CD14-positive monocyte (primary cell): ENCODE results near the gene YWHAB. TPM values are rescaled to one million over a fixed set of nuclear protein-coding genes. Genes with fewer than 3 reads are reported as not detected.

ENCODE experiments used
- DNase-seq, 3 donors: peaks; one replicate each; pipeline ENCODE4 v3.0.0-alpha.2; 2011 to 2022
- H2AFZ ChIP-seq: 2 replicates; pipeline ENCODE4 v1.6.0; 2012; ENCODE audit warnings: mild to moderate bottlenecking, low read depth, low read length, inconsistent platforms; ENCODE audit not compliant: insufficient read depth, poor library complexity, severe bottlenecking
- H3K27ac ChIP-seq, 2 donors: 1 replicate in 1 of 2; 2 replicates in 1 of 2; pipeline ENCODE4 v1.5.1; 2012 to 2013; ENCODE audit warnings: low read length in 2 of 2, control low read depth in 1 of 2, inconsistent platforms in 1 of 2, low read depth in 1 of 2, mild to moderate bottlenecking in 1 of 2
- H3K27me3 ChIP-seq, 2 donors: one replicate each; pipeline versions ENCODE4 v1.6.0 to v1.6.1; 2011 to 2013; ENCODE audit warnings: low read length in 2 of 2; ENCODE audit not compliant: control insufficient read depth in 2 of 2, insufficient read depth in 2 of 2
- H3K36me3 ChIP-seq, 2 donors: replicated peaks in 1 of 2; 1 replicate in 1 of 2; 2 replicates in 1 of 2; pipeline versions ENCODE4 v1.5.1 to v1.6.1; 2012 to 2013; ENCODE audit warnings: low read length in 2 of 2, control low read depth in 1 of 2, inconsistent platforms in 1 of 2, mild to moderate bottlenecking in 1 of 2; ENCODE audit not compliant: insufficient read depth in 2 of 2, control insufficient read depth in 1 of 2
- H3K4me1 ChIP-seq, 2 donors: 1 replicate in 1 of 2; 2 replicates in 1 of 2; pipeline versions ENCODE4 v1.5.1 to v1.6.1; 2012 to 2013; ENCODE audit warnings: low read length in 2 of 2, control low read depth in 1 of 2, inconsistent platforms in 1 of 2, mild to moderate bottlenecking in 1 of 2, moderate library complexity in 1 of 2; ENCODE audit not compliant: insufficient read depth in 2 of 2, control insufficient read depth in 1 of 2
- H3K4me2 ChIP-seq: replicated peaks from 2 replicates; pipeline ENCODE3; 2012; ENCODE audit warnings: low read length, moderate library complexity, mild to moderate bottlenecking; ENCODE audit not compliant: poor library complexity, severe bottlenecking; ENCODE audit errors: extremely low read depth
- H3K4me3 ChIP-seq, 3 experiments: fragments of 200-600 bp in 1 of 3; sonication (generic) in 1 of 3; replicated peaks in 1 of 3; 1 replicate in 2 of 3; 2 replicates in 1 of 3; pipeline ENCODE4 v1.5.1; 2011 to 2013; ENCODE audit warnings: low read length in 3 of 3, mild to moderate bottlenecking in 3 of 3, control low read depth in 2 of 3, low read depth in 2 of 3, inconsistent platforms in 1 of 3, moderate library complexity in 1 of 3
- H3K79me2 ChIP-seq: 2 replicates; pipeline ENCODE4 v1.6.0; 2012; ENCODE audit warnings: mild to moderate bottlenecking, control low read depth, inconsistent platforms, low read length, moderate library complexity; ENCODE audit not compliant: insufficient read depth
- H3K9ac ChIP-seq: 2 replicates; pipeline ENCODE4 v1.6.0; 2017; ENCODE audit warnings: low read length, mild to moderate bottlenecking; ENCODE audit not compliant: insufficient read depth, poor library complexity, severe bottlenecking
- H3K9me3 ChIP-seq, 2 donors: replicated peaks in 1 of 2; 1 replicate in 1 of 2; 2 replicates in 1 of 2; pipeline versions ENCODE4 v1.5.1 to v1.6.1; 2012 to 2013; ENCODE audit warnings: low read length in 2 of 2, control low read depth in 1 of 2; ENCODE audit not compliant: control insufficient read depth in 1 of 2, insufficient read depth in 1 of 2
- H4K20me1 ChIP-seq: 2 replicates; pipeline ENCODE4 v1.6.0; 2012; ENCODE audit warnings: mild to moderate bottlenecking, low read length, control low read depth, moderate library complexity; ENCODE audit not compliant: insufficient read depth
- H3K27ac Mint-ChIP-seq, 7 donors: one replicate each; pipeline ENCODE4 v1.8.0; 2020; ENCODE audit warnings: mild to moderate bottlenecking in 7 of 7, mixed read lengths in 7 of 7, moderate library complexity in 6 of 7, inconsistent platforms in 2 of 7
- H3K27me3 Mint-ChIP-seq, 3 donors: one replicate each; pipeline ENCODE4 v1.8.0; 2021 to 2022; ENCODE audit warnings: low read depth in 3 of 3, mild to moderate bottlenecking in 3 of 3, mixed read lengths in 3 of 3, moderate library complexity in 3 of 3, inconsistent platforms in 1 of 3
- H3K36me3 Mint-ChIP-seq, 2 donors: one replicate each; pipeline ENCODE4 v1.8.0; 2020; ENCODE audit warnings: mixed read lengths in 2 of 2, inconsistent platforms in 1 of 2, mild to moderate bottlenecking in 1 of 2
- H3K4me1 Mint-ChIP-seq: one replicate; pipeline ENCODE4 v1.8.0; 2020; ENCODE audit warnings: mild to moderate bottlenecking, mixed read lengths
- H3K4me3 Mint-ChIP-seq, 2 donors: one replicate each; pipeline ENCODE4 v1.8.0; 2020; ENCODE audit warnings: mild to moderate bottlenecking in 2 of 2, mixed read lengths in 2 of 2, moderate library complexity in 1 of 2
- H3K9me3 Mint-ChIP-seq, 7 donors: one replicate each; pipeline ENCODE4 v1.8.0; 2020 to 2022; ENCODE audit warnings: mixed read lengths in 7 of 7, mild to moderate bottlenecking in 6 of 7, moderate library complexity in 6 of 7, inconsistent platforms in 2 of 7
- WGBS: methylation state at CpG from one replicate; pipeline ENCODE4 v1.1.5; 2013; ENCODE audit warnings: missing lambda C conversion rate; ENCODE audit not compliant: insufficient coverage; 5-methylcytosine and 5-hydroxymethylcytosine counted together
- intact Hi-C, 2 donors: fragments of 100-400 bp; cut with micrococcal nuclease; formaldehyde crosslinking; loops; one replicate each; pipeline versions ENCODE4 v1.15.0 to v1.15.1; 2023
- polyA plus RNA-seq, 3 donors: library from polyadenylated mRNA; depleted of rRNA in 1 of 3; unstranded in 2 of 3; stranded (reverse) in 1 of 3; fragments of 300-500 nt in 2 of 3; fragments of >200 nt in 1 of 3; fragmentation: Illumina TruSeq in 2 of 3; gene quantifications; 1 replicate in 2 of 3; 2 replicates in 1 of 3; pipeline ENCODE4 v1.2.3, GENCODE V29; 2012 to 2021
- TF ChIP-seq, protein P1 (sequence below): fragments of 200-600 bp; IDR thresholded peaks from one replicate; pipeline ENCODE4 v1.8.0; 2022; ENCODE audit warnings: antibody characterized with exemption, mild to moderate bottlenecking

YWHAB gene
- polyA plus RNA-seq, 3 donors, result 126 to 654 (median 504) TPM

DNA sequence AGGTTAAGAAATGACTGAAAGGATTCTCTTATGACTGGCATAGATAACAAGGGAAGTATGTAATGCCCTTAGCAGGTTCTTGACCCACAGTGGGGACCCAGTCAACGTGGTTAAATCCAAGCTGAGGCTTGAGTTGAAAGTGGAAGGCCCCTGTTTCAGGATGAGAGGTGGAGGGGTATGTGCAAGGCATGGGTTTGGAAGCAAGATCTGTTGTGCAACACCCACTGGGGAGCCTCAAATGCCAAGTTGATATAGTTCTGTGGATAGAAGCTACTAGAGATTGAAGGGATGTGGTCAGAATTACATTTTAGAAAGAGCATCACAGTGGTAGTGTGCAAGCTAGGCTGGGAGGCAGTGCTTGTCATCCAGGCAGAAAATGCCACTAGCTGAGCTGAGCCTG is 29.4 kb downstream of the YWHAB start:
- Histone ChIP-seq H3K4me3 (no peak overlapping the region), H2AFZ (no peak overlapping the region), H3K27ac (no peak overlapping the region), H4K20me1 (peaks cover under 1% of the 10 kb centered on the region), H3K36me3 (peaks cover 0 to 9% of the 10 kb centered on the region in 2 donors), H3K4me2 (no peak overlapping the region), H3K9me3 (no peaks in the 10 kb centered on the region), H3K9ac (no peak overlapping the region), H3K79me2 (no peaks in the 10 kb centered on the region), H3K27me3 (no peaks in the 10 kb centered on the region), H3K4me1 (peaks cover 10% of the 10 kb centered on the region in 2 donors)
- H3K27ac Mint-ChIP-seq, result peak overlapping the region in 2 of 7 donors; percentile 2 to 10
- intact Hi-C loops, result no loop called here
- no peak overlapping the region for H3K4me3 Mint-ChIP-seq
- H3K4me1 Mint-ChIP-seq, result peaks cover 12% of the 10 kb centered on the region
- no peaks in the 10 kb centered on the region for H3K27me3 Mint-ChIP-seq
- WGBS, result 7% methylated on average over 1 of the region's 1 CpG
- peaks cover 28 to 37% of the 10 kb centered on the region in 2 donors for H3K36me3 Mint-ChIP-seq
- no peaks in the 10 kb centered on the region for H3K9me3 Mint-ChIP-seq
- TF ChIP-seq, protein P1, sequence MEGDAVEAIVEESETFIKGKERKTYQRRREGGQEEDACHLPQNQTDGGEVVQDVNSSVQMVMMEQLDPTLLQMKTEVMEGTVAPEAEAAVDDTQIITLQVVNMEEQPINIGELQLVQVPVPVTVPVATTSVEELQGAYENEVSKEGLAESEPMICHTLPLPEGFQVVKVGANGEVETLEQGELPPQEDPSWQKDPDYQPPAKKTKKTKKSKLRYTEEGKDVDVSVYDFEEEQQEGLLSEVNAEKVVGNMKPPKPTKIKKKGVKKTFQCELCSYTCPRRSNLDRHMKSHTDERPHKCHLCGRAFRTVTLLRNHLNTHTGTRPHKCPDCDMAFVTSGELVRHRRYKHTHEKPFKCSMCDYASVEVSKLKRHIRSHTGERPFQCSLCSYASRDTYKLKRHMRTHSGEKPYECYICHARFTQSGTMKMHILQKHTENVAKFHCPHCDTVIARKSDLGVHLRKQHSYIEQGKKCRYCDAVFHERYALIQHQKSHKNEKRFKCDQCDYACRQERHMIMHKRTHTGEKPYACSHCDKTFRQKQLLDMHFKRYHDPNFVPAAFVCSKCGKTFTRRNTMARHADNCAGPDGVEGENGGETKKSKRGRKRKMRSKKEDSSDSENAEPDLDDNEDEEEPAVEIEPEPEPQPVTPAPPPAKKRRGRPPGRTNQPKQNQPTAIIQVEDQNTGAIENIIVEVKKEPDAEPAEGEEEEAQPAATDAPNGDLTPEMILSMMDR, result no peak
- no peak for DNase-seq

DNA sequence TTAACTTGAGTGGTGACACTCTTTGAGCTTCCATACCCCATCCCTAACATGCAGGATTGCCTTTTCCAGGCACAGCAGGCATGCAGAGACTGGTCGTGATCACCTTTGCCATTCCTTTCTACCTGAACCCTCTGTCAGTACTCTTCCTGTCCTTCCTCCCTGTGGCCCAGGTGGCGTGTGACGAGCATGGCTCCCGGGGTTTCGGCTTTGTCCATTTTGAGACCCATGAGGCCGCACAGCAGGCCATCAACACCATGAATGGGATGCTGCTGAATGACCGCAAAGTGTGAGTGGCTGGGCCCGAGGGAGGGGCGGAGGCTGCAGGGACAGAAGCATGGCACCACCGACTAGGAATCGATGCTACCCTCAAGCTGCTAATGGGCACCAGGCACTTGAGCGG is 31.1 kb downstream of the YWHAB start:
- H3K9me3 Mint-ChIP-seq, result no peaks in the 10 kb centered on the region
- H3K36me3 ChIP-seq, result peaks cover 0 to 9% of the 10 kb centered on the region in 2 donors
- H2AFZ ChIP-seq, result no peak overlapping the region
- H4K20me1 ChIP-seq, result no peaks in the 10 kb centered on the region
- H3K4me1 Mint-ChIP-seq, result peaks cover under 1% of the 10 kb centered on the region
- no peak overlapping the region for H3K27ac Mint-ChIP-seq
- H3K36me3 Mint-ChIP-seq, result peaks cover 28 to 45% of the 10 kb centered on the region in 2 donors
- H3K4me3 ChIP-seq, result no peak overlapping the region
- no peaks in the 10 kb centered on the region for H3K4me1 ChIP-seq
- H3K27ac ChIP-seq, result no peak overlapping the region
- peaks cover 0 to 4% (median 0%) of the 10 kb centered on the region in 3 donors for H3K27me3 Mint-ChIP-seq
- TF ChIP-seq, protein P1, result no peak
- no peak for DNase-seq
- no peaks in the 10 kb centered on the region for H3K27me3 ChIP-seq
- no peaks in the 10 kb centered on the region for H3K9me3 ChIP-seq
- H3K4me2 ChIP-seq, result no peak overlapping the region
- no peak overlapping the region for H3K9ac ChIP-seq
- H3K4me3 Mint-ChIP-seq, result no peak overlapping the region
- intact Hi-C loops, result no loop called here
- H3K79me2 ChIP-seq, result no peaks in the 10 kb centered on the region
- 98% methylated on average over 11 of the region's 12 CpGs for WGBS
